Ramos (cell line): ENCODE data around the gene PLA2G2D.
"Not testable (repeated sequence)": the region's sequence is repeated elsewhere in the genome, so short reads cannot be mapped to it uniquely, and the experiment has no call there.

Source experiments
- in situ Hi-C: fragments of 300-500 bp; cut with MboI; formaldehyde crosslinking; loops from one replicate; pipeline ENCODE4 v1.14.3; 2022; ENCODE audit warnings: low sequenced_read_pairs; ENCODE audit not compliant: unreplicated experiment

Gene PLA2G2D

DNA sequence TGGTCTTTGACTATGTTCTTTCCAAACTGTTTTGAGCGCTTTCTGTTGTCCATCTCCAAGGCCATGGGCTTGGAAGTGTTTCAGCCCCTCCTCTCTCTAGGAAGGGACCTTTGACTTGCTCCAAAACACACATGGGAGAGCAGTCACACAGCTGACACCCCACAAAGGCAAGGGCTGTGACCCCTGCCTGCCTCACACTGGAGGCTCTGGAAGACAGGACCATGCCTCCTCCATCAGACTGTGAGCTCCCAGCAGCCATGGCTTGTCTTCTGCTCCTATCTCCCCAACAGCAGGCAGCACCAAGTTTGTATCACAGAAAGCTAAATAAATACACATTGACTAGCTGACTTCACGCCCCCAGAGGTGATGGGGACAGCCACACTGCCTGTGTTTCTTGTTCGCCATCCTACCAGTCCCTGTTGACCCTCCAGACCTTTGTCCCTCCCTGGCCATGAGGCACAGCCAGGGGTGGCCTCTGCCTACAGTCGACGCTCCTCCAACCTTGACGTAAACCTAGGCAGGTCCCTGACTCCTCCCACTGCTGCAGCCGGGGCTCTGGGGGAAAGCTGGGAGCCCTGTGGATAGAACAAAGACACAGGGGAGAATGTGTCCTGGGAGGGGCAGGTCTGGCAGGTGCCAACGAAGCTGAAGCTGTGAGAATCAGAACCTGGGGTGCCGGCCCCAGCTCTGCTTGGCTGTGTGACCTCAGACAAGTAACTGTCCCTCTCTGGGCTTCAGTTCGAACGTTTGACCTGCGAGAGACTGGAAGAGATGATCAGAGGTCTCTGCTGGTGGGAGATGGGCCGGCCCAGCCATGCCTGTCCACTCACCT lies 24.6 kb upstream of the PLA2G2D start:
- in situ Hi-C loops, result no loop called here

DNA sequence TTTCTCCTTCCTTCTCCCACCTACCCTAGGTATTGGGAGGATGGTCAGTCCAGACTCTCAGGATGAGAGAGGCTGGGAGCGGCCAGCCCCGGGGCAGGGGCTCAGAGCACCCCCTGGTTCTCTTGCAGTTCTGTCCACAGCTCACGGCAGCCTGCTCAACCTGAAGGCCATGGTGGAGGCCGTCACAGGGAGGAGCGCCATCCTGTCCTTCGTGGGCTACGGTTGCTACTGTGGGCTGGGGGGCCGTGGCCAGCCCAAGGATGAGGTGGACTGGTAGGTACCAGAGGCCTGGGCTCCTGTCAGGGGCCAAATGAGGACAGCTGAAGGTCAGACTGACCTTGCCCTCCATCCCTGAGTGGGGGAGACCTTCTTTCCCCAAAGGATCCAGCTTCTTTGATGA lies 24.0 kb upstream of the PLA2G2D start:
- in situ Hi-C loops, result no loop called here

DNA sequence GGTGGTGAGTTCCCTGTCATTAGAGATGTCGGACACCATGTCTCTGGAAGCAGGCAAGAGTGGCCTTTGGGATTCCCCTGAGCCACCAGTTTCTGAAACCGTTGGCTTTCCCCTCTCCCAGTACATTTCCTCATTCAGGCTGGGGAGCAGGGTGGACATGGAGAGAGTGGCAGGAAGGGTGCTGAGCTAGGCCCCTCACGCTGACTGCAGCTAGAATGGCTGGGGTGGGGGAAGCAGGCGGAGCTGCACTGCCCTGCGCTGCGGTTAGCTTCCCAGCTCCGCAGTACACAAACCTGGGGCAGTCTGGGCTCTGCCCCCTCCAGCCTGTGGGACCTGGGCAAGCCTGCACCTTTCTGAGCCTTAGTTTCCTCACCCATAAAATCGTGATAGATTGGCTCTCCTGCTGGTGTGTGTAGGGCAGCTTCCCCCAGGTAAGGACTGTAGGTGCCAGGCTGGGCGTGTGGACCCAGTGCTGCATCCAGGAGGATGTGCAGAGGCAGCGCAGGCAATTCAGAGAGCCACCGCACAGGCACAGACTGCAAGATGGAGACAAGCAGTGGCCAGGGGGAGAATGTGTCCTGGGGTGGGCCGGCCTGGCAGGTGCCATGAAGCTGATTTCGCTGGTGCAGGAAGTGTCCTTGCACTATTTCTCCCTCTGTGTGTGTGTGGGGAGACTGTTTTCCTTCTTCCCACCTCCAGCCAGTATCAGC lies 22.8 kb upstream of the PLA2G2D start:
- in situ Hi-C loops, result no loop called here

DNA sequence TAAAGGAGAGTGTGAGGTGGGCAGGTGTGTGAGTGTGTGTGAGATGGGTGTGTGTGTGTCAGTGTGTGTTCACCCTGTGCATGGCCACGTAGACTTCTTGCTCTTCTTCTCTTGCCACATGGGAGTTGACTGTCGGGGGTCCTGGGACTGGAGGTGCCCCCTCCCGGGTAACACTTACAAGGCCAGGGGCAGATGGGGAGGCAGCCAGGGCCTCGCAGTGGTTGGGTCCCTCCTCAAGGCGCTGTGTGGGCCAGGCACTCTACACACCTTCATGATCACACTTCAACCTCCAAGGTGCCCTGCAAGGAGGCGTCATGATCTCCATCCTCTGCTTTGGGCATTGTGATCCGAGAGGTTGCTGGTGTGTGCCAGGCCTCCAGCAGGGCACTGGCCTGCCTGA lies 22.1 kb upstream of the PLA2G2D start:
- in situ Hi-C loops, result no loop called here

DNA sequence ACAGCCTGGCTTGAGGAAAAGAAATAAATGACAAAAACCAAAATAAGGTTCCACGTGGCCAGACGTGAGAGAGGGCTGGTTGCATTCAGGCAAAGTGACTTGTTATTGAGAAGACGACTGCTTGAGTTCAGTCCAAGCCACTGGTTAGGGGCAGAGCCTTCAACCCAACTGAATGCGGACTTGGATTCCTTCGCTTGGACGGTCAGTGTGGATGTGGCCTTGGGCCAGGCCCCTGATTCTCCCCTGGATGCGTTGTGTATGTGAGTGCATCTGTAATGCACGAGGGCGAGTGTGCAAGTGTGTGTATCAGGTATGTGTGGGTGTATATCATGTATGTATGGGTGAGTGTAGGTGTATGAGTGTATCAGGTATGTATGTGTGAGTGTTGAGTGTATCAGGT lies 21.7 kb upstream of the PLA2G2D start:
- in situ Hi-C loops, result no loop called here

GRCh38 chr1:20139776-20140612 lies 20.7 kb upstream of the PLA2G2D start:
- in situ Hi-C loops, result no loop called here

DNA sequence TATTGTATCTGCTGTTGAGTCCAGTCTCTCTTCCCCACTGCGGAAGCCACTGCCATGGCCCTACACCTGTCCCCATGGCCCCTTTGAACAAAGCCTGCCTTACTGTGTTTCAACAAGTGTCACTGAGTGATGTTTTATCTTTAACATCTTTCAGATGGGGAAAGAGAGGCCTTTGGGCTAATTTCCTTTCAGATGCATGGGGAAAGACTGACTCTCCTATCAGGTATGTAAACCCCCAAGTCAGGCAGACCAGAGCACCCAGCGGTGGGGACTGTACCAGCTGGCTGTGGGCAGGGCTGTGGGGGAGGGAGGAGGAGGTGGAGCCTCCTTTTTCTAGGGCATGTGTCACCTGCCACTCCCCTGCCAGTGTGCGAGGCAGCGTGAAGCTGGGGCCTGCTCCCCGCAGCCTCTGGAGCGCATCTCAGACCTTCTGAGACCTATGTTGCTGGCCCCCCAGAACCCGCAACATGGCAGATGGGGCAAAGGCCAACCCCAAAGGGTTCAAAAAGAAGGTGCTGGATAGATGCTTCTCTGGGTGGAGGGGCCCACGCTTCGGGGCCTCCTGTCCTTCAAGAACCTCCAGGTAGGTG lies 19.7 kb upstream of the PLA2G2D start, which contains the start of gene PLA2G2F:
Gene PLA2G2F (plus strand): TSS at position 363 of the 590 bp plus-strand sequence. CDS start 105 bp downstream, at position 468.
- in situ Hi-C loops, result no loop called here

DNA sequence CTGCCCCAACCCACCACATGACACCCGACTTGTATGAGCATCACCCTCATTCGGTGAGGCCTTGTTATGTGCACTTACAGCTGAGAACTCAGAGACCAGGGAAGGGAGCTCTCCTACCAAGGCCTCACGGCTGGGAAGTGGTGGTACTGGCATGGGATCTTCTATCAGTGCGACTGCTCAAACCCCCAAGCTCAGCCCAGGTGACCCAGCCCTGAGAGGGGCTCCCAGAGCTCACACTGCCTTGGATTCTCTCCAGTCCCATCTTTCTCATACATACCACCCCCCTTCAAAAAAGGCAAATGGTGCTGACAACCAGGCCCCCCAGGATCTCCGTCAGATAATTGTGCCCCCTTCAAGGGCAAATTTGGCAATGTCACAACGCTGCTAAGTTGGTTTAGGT lies 19.0 kb upstream of the PLA2G2D start:
- in situ Hi-C loops, result no loop called here

DNA sequence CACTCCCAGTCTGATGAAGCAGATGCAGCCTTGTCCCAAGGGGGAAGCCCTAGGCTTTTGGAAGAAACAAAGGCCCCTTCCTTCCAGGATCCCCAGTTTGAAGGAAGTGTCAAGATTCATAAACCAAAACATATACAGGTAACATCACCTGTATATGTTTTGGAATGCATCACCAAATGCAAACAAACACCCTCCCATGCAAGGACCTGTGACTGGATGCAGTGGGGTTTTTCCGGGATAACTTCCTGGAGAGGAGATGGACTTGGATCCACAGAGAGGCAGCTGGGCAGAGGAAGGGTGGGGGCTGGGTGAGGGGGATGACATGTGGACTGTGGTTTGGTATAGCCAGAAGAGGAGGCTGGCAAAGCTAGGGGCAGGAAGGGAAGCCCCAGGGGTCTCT lies 18.3 kb upstream of the PLA2G2D start:
- in situ Hi-C loops, result no loop called here

- in situ Hi-C loops, result no loop called here
These were observed 17.7 kb upstream of the PLA2G2D start for GRCh38 chr1:20137055-20137454.

DNA sequence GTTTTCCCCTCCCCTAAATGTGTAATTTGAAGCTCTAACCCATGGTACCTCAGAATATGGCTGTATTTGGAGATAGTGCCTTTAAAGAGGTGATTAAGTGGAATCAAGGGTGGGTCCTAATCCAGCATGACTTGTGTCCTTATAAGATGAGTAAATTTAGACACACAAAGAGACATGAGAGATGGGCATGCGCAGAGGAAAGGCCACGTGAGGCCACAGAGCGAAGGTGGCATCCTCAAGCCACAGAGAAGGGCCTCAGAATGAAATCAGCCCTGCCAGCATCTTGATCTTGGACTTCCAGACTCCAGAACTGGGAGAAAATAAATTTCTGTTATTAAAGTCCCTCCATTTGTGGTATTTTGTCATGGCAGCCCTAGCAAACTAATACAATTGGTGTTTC lies 16.9 kb upstream of the PLA2G2D start:
- in situ Hi-C loops, result no loop called here

DNA sequence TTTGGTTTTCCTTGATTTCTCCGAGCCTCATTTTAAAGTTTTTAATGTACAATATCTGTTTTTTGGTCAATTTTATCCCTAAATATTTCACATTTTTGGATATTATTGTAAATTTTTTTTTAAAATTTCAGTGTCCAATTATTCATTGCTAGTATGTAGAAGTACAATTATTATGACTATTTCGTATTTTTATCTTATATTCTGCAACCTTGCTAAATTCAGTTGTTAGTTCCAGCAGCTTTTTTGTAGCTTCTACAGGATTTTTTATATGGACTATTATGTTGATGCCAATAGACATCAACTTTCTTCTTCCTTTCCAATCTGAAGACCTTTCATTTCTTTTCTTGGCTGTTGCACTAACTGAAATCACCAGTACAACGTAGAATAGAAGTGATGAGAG lies 15.7 kb upstream of the PLA2G2D start:
- in situ Hi-C loops, result no loop called here

GRCh38 chr1:20130518-20130917 lies 11.2 kb upstream of the PLA2G2D start:
- in situ Hi-C loops, result not testable (repeated sequence)

- in situ Hi-C loops, result no loop called here
These were observed 7.6 kb upstream of the PLA2G2D start for GRCh38 chr1:20126806-20127440.

DNA sequence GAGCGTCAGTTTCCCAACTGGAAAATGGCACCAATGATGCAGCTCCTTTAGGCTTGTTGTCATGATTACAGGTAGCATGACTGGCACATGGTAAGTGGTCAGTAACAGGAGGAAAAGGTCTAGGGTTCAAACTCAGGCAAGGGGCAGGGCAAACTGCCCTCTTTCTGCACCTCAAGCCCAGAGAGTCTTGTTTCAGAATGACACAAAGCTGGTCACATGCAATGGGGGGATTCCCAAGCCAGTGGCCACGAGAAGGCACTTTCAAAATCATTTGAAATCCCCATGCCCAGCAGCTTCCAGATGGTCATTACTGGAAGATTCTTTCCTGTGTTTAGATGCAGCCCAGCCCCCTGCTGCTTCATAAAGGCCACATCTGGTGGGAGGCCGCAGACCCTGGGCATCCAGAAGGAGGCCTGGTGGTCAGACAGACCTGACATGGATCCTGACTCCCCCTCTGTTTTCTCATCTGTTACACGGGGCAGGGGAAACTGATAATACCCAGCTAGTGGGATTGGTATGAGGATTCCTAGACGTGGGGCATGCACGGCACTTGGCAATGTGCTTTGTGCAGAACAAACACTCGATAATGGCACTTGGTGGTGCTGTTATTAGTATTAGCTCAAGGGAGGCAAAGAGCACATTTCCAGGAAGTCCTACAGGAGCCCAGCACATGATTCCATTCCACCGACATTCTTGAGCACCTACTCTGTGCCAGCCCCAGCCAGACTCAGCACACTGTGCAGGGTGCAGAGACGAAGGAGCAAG lies 6.9 kb upstream of the PLA2G2D start:
- in situ Hi-C loops, result no loop called here

DNA sequence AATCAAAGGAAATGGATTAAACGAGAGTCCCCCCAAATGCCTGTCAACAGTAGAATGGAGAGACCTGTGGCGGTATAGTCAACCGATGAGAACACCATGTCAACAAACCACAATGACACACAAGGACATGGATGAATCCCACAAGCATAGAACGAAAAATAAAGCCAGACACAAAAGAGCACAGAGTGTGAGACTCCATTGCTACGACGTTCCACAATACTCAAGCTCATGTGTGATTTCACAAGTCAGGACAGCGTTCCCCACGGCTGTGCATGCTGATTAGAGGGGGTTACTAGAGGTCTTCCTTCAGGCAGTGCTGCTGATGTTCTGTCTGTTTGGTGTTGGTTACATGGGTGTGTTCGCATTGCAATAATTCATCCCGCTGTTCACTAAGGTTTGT lies 5.8 kb upstream of the PLA2G2D start:
- in situ Hi-C loops, result no loop called here

DNA sequence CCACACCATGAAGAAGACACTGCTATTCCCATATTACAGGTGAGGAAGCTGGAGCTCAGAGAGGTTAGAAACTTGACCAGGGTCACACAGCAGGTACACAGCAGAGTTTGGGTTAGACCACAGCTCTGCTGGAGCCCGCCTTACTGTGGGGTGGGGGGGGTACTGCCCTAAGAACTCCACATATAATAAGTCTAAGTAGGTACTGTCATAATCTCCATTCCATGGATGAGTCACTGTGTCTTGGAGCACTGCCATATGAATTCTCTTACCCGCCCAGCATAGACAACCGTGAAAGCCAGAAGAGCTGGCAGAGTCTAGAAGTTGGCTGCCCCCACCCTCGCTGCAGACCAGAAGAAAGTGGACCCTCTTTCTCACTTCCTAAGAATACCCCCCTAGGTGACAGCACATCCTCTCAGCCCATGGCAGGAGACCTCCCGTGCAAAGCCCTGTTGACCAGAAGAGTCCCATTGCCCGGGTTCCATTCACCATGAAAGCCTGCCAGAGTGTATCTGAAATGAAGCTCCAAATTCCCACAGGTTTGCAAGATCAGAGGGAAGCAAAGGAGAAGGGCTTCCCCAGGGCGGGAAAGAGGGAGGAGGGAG lies 5.2 kb upstream of the PLA2G2D start:
- in situ Hi-C loops, result no loop called here

DNA sequence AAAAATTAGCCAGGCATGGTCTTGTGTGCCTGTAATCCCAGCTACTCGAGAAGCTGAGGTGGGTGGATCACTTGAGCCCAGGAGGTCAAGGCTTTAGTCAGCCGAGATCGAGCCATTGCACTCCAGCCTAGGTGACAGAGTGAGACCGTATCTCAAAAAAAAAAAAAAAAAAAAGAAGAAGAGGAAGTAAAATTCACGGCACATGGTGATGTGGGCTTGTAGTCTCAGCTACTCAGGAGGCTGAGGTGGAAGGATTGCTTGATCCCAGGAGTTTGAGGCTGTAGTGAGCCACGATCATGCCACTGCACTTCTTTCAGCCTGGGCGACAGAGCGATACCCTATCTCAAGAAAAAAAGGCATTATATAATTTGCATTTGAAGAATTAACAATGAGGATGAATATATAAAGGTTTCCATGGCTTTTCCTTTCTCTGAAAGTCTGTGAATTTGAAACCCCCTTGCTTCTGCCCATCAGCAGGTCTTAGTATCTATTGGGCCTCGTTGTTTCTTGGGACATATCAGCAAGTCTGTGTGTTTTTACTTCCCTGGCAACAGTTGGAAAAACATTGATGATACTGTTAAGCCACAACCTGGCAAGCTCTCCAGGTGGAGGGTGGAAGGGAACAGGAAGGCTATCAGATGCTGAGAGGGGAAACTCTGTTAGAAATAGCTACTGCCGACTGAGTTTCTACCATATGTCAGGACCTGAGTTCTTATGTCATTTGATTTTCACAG lies 4.6 kb upstream of the PLA2G2D start:
- in situ Hi-C loops, result no loop called here
